Measurements from ENCODE around the gene FLOT2.

GRCh38 chr17:28906276-28906675 lies 8.7 kb upstream of the FLOT2 start:
- TF ChIP-seq FOXM1 (IDR thresholded peaks at IDR 0.05; ENCODE audit: borderline replicate concordance), result no peak
- TF ChIP-seq NFRKB (IDR thresholded peaks at IDR 0.05), result no peak
- TF ChIP-seq SUZ12 (IDR thresholded peaks at IDR 0.05), result no peak
- no peak for TF ChIP-seq FOXA1 (IDR thresholded peaks at IDR 0.05)

Measured in HEK293T (cell line).